Activated T-helper 17 cell treated with anti-CD3 and anti-CD28 coated beads, Interleukin-2, amount 50 U/mL, for 72 hours (primary cell): Measurements from ENCODE around the gene SLFN11. TPM values are rescaled to one million over a fixed set of nuclear protein-coding genes. Genes with fewer than 3 reads are reported as not detected.

Source experiments
- ATAC-seq: fragments of 150-1000 bp; cut with Tn5 transposase; replicated peaks from 2 replicates; pipeline ENCODE4 v1.10.0; 2021; ENCODE audit warnings: mild to moderate bottlenecking, moderate library complexity
- H3K27ac Mint-ChIP-seq: one replicate; pipeline ENCODE4 v1.8.0; 2022; ENCODE audit warnings: mixed read lengths
- H3K27me3 Mint-ChIP-seq: one replicate; pipeline ENCODE4 v1.8.0; 2022; ENCODE audit warnings: mixed read lengths
- H3K36me3 Mint-ChIP-seq: one replicate; pipeline ENCODE4 v1.8.0; 2022; ENCODE audit warnings: low read depth, mild to moderate bottlenecking, mixed read lengths
- H3K4me1 Mint-ChIP-seq: one replicate; pipeline ENCODE4 v1.8.0; 2022; ENCODE audit warnings: mixed read lengths
- H3K4me3 Mint-ChIP-seq: one replicate; pipeline ENCODE4 v1.8.0; 2022; ENCODE audit warnings: mild to moderate bottlenecking, mixed read lengths
- H3K9me3 Mint-ChIP-seq: one replicate; pipeline ENCODE4 v1.8.0; 2022; ENCODE audit warnings: mixed read lengths
- total RNA-seq, 2 donors: library from RNA; stranded (reverse); gene quantifications; one replicate each; pipeline ENCODE4 v1.2.3, GENCODE V29; 2022

Gene SLFN11
- total RNA-seq, 2 donors from 2014 or later: 77.5 to 112 TPM

GRCh38 chr17:35373984-35374765 is 754 bp upstream of the SLFN11 start:
- ATAC-seq: peak; percentile 71
- peaks cover 42% of the 10 kb centered on the region for H3K4me1 Mint-ChIP-seq

GRCh38 chr17:35372846-35373533 is 431 bp downstream of the SLFN11 start:
- Mint-ChIP-seq H3K36me3 (peaks cover 63% of the 10 kb centered on the region), H3K27me3 (no peaks in the 10 kb centered on the region), H3K4me1 (peaks cover 42% of the 10 kb centered on the region), H3K9me3 (peaks cover 4% of the 10 kb centered on the region), H3K4me3 (peak overlapping the region; percentile 97), H3K27ac (peak overlapping the region; percentile 94)
- ATAC-seq: peak; percentile 8

More at GRCh38 chr17:35373984-35374765, 754 bp upstream of the SLFN11 start:
- peaks cover 51% of the 10 kb centered on the region for H3K36me3 Mint-ChIP-seq
- H3K4me3 Mint-ChIP-seq: peak overlapping the region; percentile 97
- H3K9me3 Mint-ChIP-seq: peaks cover 4% of the 10 kb centered on the region
- peak overlapping the region; percentile 94 for H3K27ac Mint-ChIP-seq
- H3K27me3 Mint-ChIP-seq: no peaks in the 10 kb centered on the region

GRCh38 chr17:35371934-35372333 is 1.5 kb downstream of the SLFN11 start:
- no peak overlapping the region for H3K27ac Mint-ChIP-seq
- no peaks in the 10 kb centered on the region for H3K27me3 Mint-ChIP-seq
- peaks cover 73% of the 10 kb centered on the region for H3K36me3 Mint-ChIP-seq
- peaks cover 38% of the 10 kb centered on the region for H3K4me1 Mint-ChIP-seq
- peak overlapping the region; percentile 97 for H3K4me3 Mint-ChIP-seq
- ATAC-seq: no peak
- peaks cover 4% of the 10 kb centered on the region for H3K9me3 Mint-ChIP-seq

GRCh38 chr17:35368081-35368830 is 5.2 kb downstream of the SLFN11 start:
- Mint-ChIP-seq H3K4me1 (peaks cover 47% of the 10 kb centered on the region), H3K27ac (no peak overlapping the region), H3K9me3 (peaks cover 4% of the 10 kb centered on the region), H3K36me3 (peaks cover 96% of the 10 kb centered on the region), H3K27me3 (no peaks in the 10 kb centered on the region), H3K4me3 (peak overlapping the region; percentile 97)
- peak; percentile 61 for ATAC-seq

DNA sequence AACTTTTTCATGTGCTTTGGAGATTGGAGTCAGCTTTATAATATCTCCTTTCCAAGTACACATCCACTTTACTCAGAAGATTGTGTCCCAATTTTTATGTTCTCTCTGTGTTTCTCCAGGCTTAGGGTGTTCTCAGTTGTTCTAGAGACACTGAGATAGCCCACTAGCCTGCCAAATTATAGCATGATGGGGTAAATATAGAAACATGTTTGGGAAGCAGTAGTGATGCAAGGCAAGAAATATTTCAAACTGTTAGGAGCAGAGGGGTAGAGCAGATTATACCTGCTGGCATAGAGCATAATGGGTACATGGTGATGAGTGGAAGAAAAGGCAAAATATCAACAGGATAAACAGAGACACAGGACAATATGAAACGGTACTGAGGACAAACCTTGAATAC is 12.4 kb downstream of the SLFN11 start:
- H3K27ac Mint-ChIP-seq: no peak overlapping the region
- no peaks in the 10 kb centered on the region for H3K9me3 Mint-ChIP-seq
- peaks cover 98% of the 10 kb centered on the region for H3K36me3 Mint-ChIP-seq
- no peak for ATAC-seq
- H3K27me3 Mint-ChIP-seq: no peaks in the 10 kb centered on the region
- peaks cover 29% of the 10 kb centered on the region for H3K4me1 Mint-ChIP-seq
- peak overlapping the region; percentile 27 for H3K4me3 Mint-ChIP-seq

DNA sequence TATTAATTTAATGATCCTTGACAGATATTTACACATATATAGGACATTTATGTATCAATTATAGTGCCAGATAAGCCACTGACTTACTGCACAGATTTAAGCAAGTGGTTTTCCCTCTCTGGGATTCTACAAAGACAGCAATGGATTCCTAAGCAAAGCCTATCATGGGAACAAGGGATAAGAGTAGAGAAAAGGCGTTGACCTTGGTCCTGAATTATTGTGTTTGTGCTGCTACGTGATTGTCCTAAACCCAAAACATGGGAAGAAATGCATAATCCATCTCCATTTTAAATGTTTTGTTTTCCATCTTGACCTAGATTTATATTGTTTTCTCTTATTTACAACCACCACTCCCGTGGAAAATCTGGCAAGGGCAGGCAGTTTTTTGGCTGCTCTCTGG is 14.0 kb downstream of the SLFN11 start:
- Mint-ChIP-seq H3K4me3 (no peak overlapping the region), H3K4me1 (peaks cover 26% of the 10 kb centered on the region), H3K27ac (no peak overlapping the region), H3K9me3 (no peaks in the 10 kb centered on the region), H3K36me3 (peaks cover 98% of the 10 kb centered on the region), H3K27me3 (no peaks in the 10 kb centered on the region)
- no peak for ATAC-seq

DNA sequence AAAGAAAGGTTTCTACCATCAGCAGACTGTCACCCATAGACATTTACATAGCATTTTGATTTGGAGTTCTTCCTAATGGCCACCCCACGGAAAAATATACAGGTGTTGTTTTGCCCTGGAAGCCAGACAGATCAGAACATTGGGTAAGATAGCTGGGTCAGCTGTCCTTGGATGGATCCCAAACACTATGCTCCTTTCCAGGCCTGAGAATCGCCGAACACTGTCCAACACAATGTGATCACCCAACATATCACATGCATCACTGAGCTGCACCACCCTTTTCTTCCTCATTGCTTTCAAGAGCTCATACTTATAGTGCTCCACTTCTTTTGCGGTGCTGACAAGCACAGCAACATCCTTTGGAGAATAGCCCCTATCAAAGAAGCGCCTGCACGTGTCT is 21.1 kb downstream of the SLFN11 start:
- ATAC-seq: no peak
- Mint-ChIP-seq H3K36me3 (peaks cover 78% of the 10 kb centered on the region), H3K4me1 (peaks cover 17% of the 10 kb centered on the region), H3K9me3 (no peaks in the 10 kb centered on the region), H3K4me3 (no peak overlapping the region), H3K27me3 (no peaks in the 10 kb centered on the region), H3K27ac (no peak overlapping the region)

DNA sequence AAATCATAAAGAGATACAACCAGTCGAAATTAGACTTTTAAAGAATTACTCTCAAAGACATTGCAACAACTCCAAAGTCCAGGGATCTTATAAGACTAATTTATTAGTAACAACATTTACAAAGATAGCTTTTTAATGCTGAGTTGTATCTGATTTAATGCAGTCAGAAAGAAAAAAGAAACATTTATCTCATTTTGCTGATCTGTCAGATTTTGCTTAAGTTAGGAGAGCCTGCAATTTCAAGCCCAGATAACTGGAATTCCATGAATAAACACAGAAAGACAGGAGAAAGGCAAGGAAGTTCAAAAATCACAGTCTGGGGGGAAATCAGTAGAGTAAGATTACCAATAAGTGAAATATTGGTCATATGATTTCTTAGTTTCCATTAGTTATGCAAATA is 22.9 kb downstream of the SLFN11 start:
- peaks cover 21% of the 10 kb centered on the region for H3K4me1 Mint-ChIP-seq
- no peaks in the 10 kb centered on the region for H3K9me3 Mint-ChIP-seq
- no peak overlapping the region for H3K4me3 Mint-ChIP-seq
- no peak overlapping the region for H3K27ac Mint-ChIP-seq
- peaks cover 61% of the 10 kb centered on the region for H3K36me3 Mint-ChIP-seq
- H3K27me3 Mint-ChIP-seq: no peaks in the 10 kb centered on the region
- no peak for ATAC-seq

DNA sequence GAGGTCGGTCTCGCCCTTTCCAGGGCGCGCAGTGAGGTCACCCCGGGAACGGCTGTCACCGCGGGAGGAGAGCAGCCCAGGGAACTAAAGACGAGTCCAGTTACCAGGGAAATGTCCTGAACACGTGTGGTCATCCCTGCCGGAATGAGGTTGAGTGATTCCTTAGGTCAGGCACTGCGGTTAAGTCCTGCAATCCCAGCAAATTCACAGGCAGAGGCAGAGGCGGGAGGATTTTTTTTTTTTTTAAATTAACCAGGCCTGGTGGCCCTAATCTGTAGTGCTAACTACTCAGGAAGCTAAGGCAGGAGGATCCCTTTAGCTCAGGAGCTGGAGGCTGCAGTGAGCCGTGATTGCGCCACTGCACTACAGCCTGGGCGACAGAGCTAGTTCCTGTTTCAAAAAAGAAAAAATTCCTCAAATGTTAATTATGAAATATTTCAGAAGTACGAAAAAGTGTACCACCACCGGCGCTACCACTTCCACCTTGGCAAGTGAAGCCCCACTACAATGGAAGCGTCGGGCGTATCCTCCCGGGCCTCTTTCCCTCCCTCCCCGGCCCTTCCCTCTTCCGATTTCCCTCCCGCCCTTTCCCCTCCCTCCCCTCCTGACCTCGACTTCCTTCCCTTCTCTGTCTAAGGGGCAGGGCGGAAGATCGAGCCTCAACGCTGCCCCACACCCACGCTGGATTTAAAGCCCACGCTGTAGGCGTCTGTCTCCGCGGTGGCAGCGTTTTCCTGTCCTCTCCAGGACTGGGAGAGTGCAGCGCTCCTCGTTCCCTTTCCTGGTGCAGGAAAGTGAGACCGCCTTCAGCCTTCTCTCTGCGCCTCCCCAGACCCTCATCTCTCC is 27.3 kb downstream of the SLFN11 start:
- peaks cover 26% of the 10 kb centered on the region for H3K4me1 Mint-ChIP-seq
- H3K36me3 Mint-ChIP-seq: peaks cover 17% of the 10 kb centered on the region
- H3K4me3 Mint-ChIP-seq: peak overlapping the region; percentile 93
- H3K27me3 Mint-ChIP-seq: no peaks in the 10 kb centered on the region
- peak; percentile 84 for ATAC-seq
- H3K9me3 Mint-ChIP-seq: peaks cover 3% of the 10 kb centered on the region
- peak overlapping the region; percentile 84 for H3K27ac Mint-ChIP-seq

DNA sequence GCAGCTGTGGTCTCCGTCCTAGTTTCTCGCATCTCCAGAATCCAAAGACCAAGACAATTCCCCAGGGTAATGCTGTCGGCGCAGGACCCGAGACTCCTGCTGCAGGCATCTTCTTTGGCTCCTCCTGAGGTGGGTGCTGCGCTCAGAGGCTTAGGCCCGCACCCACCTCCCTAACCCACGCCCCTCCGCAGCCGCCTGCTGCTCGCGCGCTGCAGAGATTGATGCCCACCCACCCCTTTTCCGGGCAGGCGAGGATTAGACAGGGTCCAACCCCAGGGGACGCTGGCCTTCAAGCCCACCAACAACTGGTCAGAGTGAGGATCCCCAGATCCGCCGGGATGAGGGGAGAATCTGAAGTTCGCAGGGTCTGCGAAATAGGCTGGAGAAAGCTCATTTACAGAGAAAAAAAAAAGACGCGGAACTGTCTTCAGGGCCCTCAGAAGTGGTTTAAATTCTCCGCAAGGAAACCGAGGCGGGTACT is 27.9 kb downstream of the SLFN11 start:
- H3K27me3 Mint-ChIP-seq: no peaks in the 10 kb centered on the region
- ATAC-seq: no peak
- H3K36me3 Mint-ChIP-seq: peaks cover 11% of the 10 kb centered on the region

DNA sequence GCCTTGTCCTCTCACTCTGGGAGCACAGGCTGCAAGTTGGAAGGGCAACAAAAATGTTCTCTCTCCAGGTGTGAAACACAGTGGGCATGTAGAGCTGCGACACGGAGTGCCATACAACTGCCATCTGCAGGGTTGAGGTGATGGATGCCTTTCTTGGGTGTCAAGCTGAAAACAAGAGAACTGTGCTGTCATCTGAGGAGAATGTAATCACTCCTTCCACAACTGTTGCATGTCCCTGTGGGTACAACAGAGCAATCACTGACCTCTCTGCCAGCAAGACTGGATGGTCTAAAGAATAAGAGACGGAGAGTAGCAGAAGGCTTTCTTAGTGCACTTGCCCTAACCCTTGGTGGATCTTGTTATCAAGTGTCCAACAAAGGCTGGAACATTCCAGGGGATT is 29.2 kb downstream of the SLFN11 start:
- no peak for ATAC-seq
- H3K4me3 Mint-ChIP-seq: peak overlapping the region; percentile 9
- H3K27ac Mint-ChIP-seq: no peak overlapping the region
- H3K9me3 Mint-ChIP-seq: peaks cover 3% of the 10 kb centered on the region
- H3K27me3 Mint-ChIP-seq: no peaks in the 10 kb centered on the region
- peaks cover 4% of the 10 kb centered on the region for H3K36me3 Mint-ChIP-seq
- H3K4me1 Mint-ChIP-seq: peaks cover 26% of the 10 kb centered on the region

More for the DNA sequence above, 27.9 kb downstream of the SLFN11 start:
- peaks cover 3% of the 10 kb centered on the region for H3K9me3 Mint-ChIP-seq
- peak overlapping the region; percentile 84 for H3K27ac Mint-ChIP-seq
- peaks cover 26% of the 10 kb centered on the region for H3K4me1 Mint-ChIP-seq
- peak overlapping the region; percentile 93 for H3K4me3 Mint-ChIP-seq

GRCh38 chr17:35342276-35342675 is 31.1 kb downstream of the SLFN11 start:
- Mint-ChIP-seq H3K4me3 (peak overlapping the region; percentile 57), H3K27ac (peak overlapping the region; percentile 49), H3K9me3 (peaks cover 3% of the 10 kb centered on the region), H3K36me3 (no peaks in the 10 kb centered on the region), H3K4me1 (peaks cover 26% of the 10 kb centered on the region), H3K27me3 (no peaks in the 10 kb centered on the region)
- no peak for ATAC-seq

DNA sequence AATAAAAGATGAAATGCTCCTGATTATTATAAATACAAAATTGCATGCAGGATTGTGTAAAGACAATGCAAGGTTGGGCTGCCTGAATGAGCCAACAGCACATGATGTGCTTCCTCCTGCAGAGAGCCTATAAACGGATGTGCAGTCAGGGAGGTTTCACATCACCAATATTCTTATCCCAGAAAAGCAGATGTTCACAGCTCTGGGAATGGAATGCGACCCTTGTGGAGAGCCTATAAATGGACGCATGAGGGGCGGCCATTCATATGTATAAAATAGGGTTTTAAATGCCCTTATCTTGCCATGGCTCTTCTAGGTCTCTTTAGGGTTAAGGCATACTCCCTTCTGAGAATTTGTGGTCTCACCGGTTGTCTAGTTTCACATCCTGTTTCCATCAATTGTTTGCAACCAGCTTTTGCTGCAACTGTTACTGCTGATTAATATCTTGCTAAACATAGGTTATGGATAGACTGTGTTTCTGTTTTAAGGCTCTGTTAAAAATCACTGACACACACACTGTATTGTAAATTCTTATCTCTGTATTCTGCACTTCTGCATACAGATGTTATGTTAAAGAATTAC is 31.9 kb downstream of the SLFN11 start:
- peaks cover 3% of the 10 kb centered on the region for H3K9me3 Mint-ChIP-seq
- H3K36me3 Mint-ChIP-seq: no peaks in the 10 kb centered on the region
- peaks cover 23% of the 10 kb centered on the region for H3K4me1 Mint-ChIP-seq
- H3K27ac Mint-ChIP-seq: peak overlapping the region; percentile 49
- no peak for ATAC-seq
- H3K4me3 Mint-ChIP-seq: peak overlapping the region; percentile 57
- H3K27me3 Mint-ChIP-seq: no peaks in the 10 kb centered on the region
